SK-N-SH (cell line): ENCODE data around the gene EFHB. TPM values are rescaled to one million over a fixed set of nuclear protein-coding genes. Genes with fewer than 3 reads are reported as not detected.

Source experiments
- CTCF ChIA-PET: fragments of 300-600, 350-600 bp; formaldehyde crosslinking; extraction: SDS; loops from one replicate; lab custom pipeline; 2021; lab: Yijun Ruan, JAX
- POLR2A ChIA-PET: fragments of 350-600 bp; sonication (Branson Sonifier 250); formaldehyde crosslinking; extraction: SDS; loops from one replicate; lab custom pipeline; 2020; ENCODE audit warnings: antibody characterized with exemption, inconsistent platforms; lab: Yijun Ruan, JAX
- DNase-seq: peaks from one replicate; pipeline ENCODE4 v3.0.0; 2012
- H2AFZ ChIP-seq: fragments of 200-600 bp; sonication (generic); 2 replicates; pipeline ENCODE4 v1.8.1; 2016; ENCODE audit warnings: antibody characterized with exemption, mild to moderate bottlenecking, low read depth
- H3F3A ChIP-seq: fragments of 200-600 bp; sonication (generic); replicated peaks from 2 replicates; pipeline ENCODE3; 2016; ENCODE audit warnings: antibody characterized with exemption, mild to moderate bottlenecking; ENCODE audit not compliant: insufficient read depth
- H3K27ac ChIP-seq, 2 experiments: fragments of 200-500 bp in 1 of 2; fragments of 200-600 bp in 1 of 2; sonication (Bioruptor generic) in 1 of 2; sonication (generic), shearing (Covaris generic) in 1 of 2; 2 replicates each; pipeline versions ENCODE4 v1.5.1 to v1.6.1; 2014 to 2016; ENCODE audit warnings: low read depth in 2 of 2, inconsistent platforms in 1 of 2, low read length in 1 of 2, mild to moderate bottlenecking in 1 of 2, mixed read lengths in 1 of 2
- H3K27me3 ChIP-seq: fragments of 200-600 bp; sonication (generic), shearing (Covaris generic); 2 replicates; pipeline ENCODE4 v1.6.1; 2016; ENCODE audit warnings: mixed run types; ENCODE audit not compliant: insufficient read depth
- H3K36me3 ChIP-seq, 2 experiments: fragments of 200-500 bp in 1 of 2; fragments of 200-600 bp in 1 of 2; sonication (Bioruptor generic) in 1 of 2; sonication (generic) in 1 of 2; replicated peaks in 1 of 2; 2 replicates each; pipeline versions ENCODE3 to v1.5.1; 2014 to 2016; ENCODE audit warnings: low read length in 1 of 2, mild to moderate bottlenecking in 1 of 2; ENCODE audit not compliant: insufficient read depth in 2 of 2, control insufficient read depth in 1 of 2
- H3K4me1 ChIP-seq, 2 experiments: fragments of 200-500 bp in 1 of 2; fragments of 200-600 bp in 1 of 2; sonication (Bioruptor generic) in 1 of 2; sonication (generic), shearing (Covaris generic) in 1 of 2; 2 replicates each; pipeline versions ENCODE4 v1.5.1 to v1.6.1; 2014 to 2016; ENCODE audit warnings: low read depth in 1 of 2, low read length in 1 of 2, mixed run types in 1 of 2; ENCODE audit not compliant: insufficient read depth in 2 of 2, control insufficient read depth in 1 of 2
- H3K4me2 ChIP-seq: fragments of 200-600 bp; sonication (generic), shearing (Covaris generic); 2 replicates; pipeline ENCODE4 v1.6.1; 2017; ENCODE audit warnings: mixed run types
- H3K4me3 ChIP-seq, 2 experiments: fragments of 200-500 bp in 1 of 2; fragments of 200-600 bp in 1 of 2; sonication (Bioruptor generic) in 1 of 2; sonication (generic), shearing (Covaris generic) in 1 of 2; 2 replicates each; pipeline versions ENCODE4 v1.5.1 to v1.8.1; 2014 to 2016; ENCODE audit warnings: low read depth in 2 of 2, inconsistent platforms in 1 of 2, low read length in 1 of 2, mild to moderate bottlenecking in 1 of 2, mixed read lengths in 1 of 2, moderate library complexity in 1 of 2
- H3K79me2 ChIP-seq: fragments of 200-600 bp; sonication (generic); 2 replicates; pipeline ENCODE4 v1.8.1; 2017; ENCODE audit warnings: mild to moderate bottlenecking; ENCODE audit not compliant: insufficient read depth
- H3K9ac ChIP-seq: fragments of 200-600 bp; sonication (generic); 2 replicates; pipeline ENCODE4 v1.6.1; 2017; ENCODE audit warnings: mixed run types
- H3K9me2 ChIP-seq: fragments of 200-600 bp; sonication (generic); 2 replicates; pipeline ENCODE4 v1.6.1; 2017; ENCODE audit warnings: mixed run types
- H3K9me3 ChIP-seq: fragments of 200-600 bp; sonication (generic); 2 replicates; pipeline ENCODE4 v1.6.1; 2017; ENCODE audit warnings: mixed run types, mild to moderate bottlenecking, moderate library complexity
- H4K20me1 ChIP-seq: fragments of 200-600 bp; sonication (generic); 2 replicates; pipeline ENCODE4 v1.6.1; 2017; ENCODE audit warnings: mild to moderate bottlenecking, mixed run types; ENCODE audit not compliant: insufficient read depth
- CHD2 ChIP-seq: fragments of 150-350 bp; IDR thresholded peaks from 2 replicates; pipeline ENCODE4 v1.6.1; 2018; ENCODE audit warnings: low read length; ENCODE audit not compliant: partially characterized antibody
- ELF1 ChIP-seq: IDR thresholded peaks from 2 replicates; pipeline ENCODE4 v1.4.0; 2012
- FOXJ3 ChIP-seq: sonication (generic); formaldehyde crosslinking; IDR thresholded peaks from 2 replicates; pipeline ENCODE4 v1.5.1; 2020; ENCODE audit warnings: mild to moderate bottlenecking, missing genetic modification reagents
- GABPA ChIP-seq: IDR thresholded peaks from 2 replicates; pipeline ENCODE4 v1.4.0; 2012; ENCODE audit warnings: low read depth, mild to moderate bottlenecking
- IRF3 ChIP-seq: fragments of 150-350 bp; IDR thresholded peaks from 2 replicates; pipeline ENCODE4 v1.6.1; 2016; ENCODE audit warnings: mild to moderate bottlenecking, low read depth, low read length
- JUND ChIP-seq: IDR thresholded peaks from 2 replicates; pipeline ENCODE4 v1.4.0; 2012
- MAX ChIP-seq: IDR thresholded peaks from 2 replicates; pipeline ENCODE4 v1.4.0; 2012; ENCODE audit warnings: low read depth
- MXI1 ChIP-seq: IDR thresholded peaks from 2 replicates; pipeline ENCODE4 v1.6.1; 2012; ENCODE audit warnings: mild to moderate bottlenecking, low read depth, low read length, improper control_type of control experiment
- NRF1 ChIP-seq: IDR thresholded peaks from 2 replicates; pipeline ENCODE4 v1.6.1; 2012; ENCODE audit warnings: low read depth, mild to moderate bottlenecking, low read length
- POLR2AphosphoS5 ChIP-seq: IDR thresholded peaks from 2 replicates; pipeline ENCODE4 v1.6.1; 2012; ENCODE audit warnings: low read depth, low read length
- RAD21 ChIP-seq: IDR thresholded peaks from 2 replicates; pipeline ENCODE4 v1.6.1; 2012; ENCODE audit warnings: mild to moderate bottlenecking, low read length
- RCOR1 ChIP-seq: fragments of 150-350 bp; IDR thresholded peaks from 2 replicates; pipeline ENCODE4 v1.6.1; 2017; ENCODE audit warnings: antibody characterized with exemption, low read length
- RFX5 ChIP-seq: IDR thresholded peaks from 2 replicates; pipeline ENCODE4 v1.6.1; 2012; ENCODE audit warnings: mild to moderate bottlenecking, improper control_type of control experiment, low read length
- RXRA ChIP-seq: IDR thresholded peaks from 2 replicates; pipeline ENCODE4 v1.4.0; 2012; ENCODE audit warnings: low read depth, mild to moderate bottlenecking, borderline replicate concordance
- SIN3A ChIP-seq: IDR thresholded peaks from 2 replicates; pipeline ENCODE4 v1.6.1; 2012; ENCODE audit warnings: low read depth, mild to moderate bottlenecking, low read length, moderate library complexity, borderline replicate concordance
- TAF1 ChIP-seq: IDR thresholded peaks from 2 replicates; pipeline ENCODE4 v1.6.1; 2012; ENCODE audit warnings: low read depth, mild to moderate bottlenecking, low read length, moderate library complexity, borderline replicate concordance
- TCF12 ChIP-seq: IDR thresholded peaks from 2 replicates; pipeline ENCODE4 v1.4.0; 2012
- USF1 ChIP-seq: IDR thresholded peaks from 2 replicates; pipeline ENCODE4 v1.4.0; 2012; ENCODE audit warnings: low read depth, borderline replicate concordance
- USF2 ChIP-seq: fragments of 150-350 bp; IDR thresholded peaks from 2 replicates; pipeline ENCODE4 v1.6.1; 2017; ENCODE audit warnings: antibody characterized with exemption, low read length, low read depth, borderline replicate concordance
- WGBS: methylation state at CpG from one replicate; pipeline ENCODE4 v1.1.6; 2017; ENCODE audit warnings: low lambda C conversion rate; 5-methylcytosine and 5-hydroxymethylcytosine counted together
- polyA plus RNA-seq, 3 experiments: library from polyadenylated mRNA; depleted of rRNA; stranded (reverse); fragments of >200 nt; gene quantifications; 2 replicates each; pipeline ENCODE4 v1.2.3, GENCODE V29; 2012

Gene EFHB
- polyA plus RNA-seq, 1 of the 3 experiments (the other 2 are of a cell fraction): 0.58 TPM

GRCh38 chr3:19970327-19970726, 36.3 kb upstream of the EFHB start:
- Histone ChIP-seq H4K20me1 (peaks cover 83% of the 10 kb centered on the region), H3K4me3 (no peak overlapping the region), H3K4me2 (no peak overlapping the region), H2AFZ (no peak overlapping the region), H3K36me3 (peaks cover 12 to 30% of the 10 kb centered on the region in 2 experiments), H3K4me1 (no peaks in the 10 kb centered on the region), H3F3A (no peaks in the 10 kb centered on the region), H3K9me2 (no peaks in the 10 kb centered on the region), H3K27me3 (no peaks in the 10 kb centered on the region), H3K79me2 (peaks cover 99% of the 10 kb centered on the region), H3K27ac (no peak overlapping the region), H3K9me3 (no peaks in the 10 kb centered on the region), H3K9ac (no peak overlapping the region)
- WGBS: 97% methylated on average over 8 of the region's 8 CpGs
- DNase-seq: no peak
- ChIA-PET POLR2A (no interaction called here), CTCF (no interaction called here)
- no peak for TF ChIP-seq MAX
- no peak for TF ChIP-seq JUND
- TF ChIP-seq NRF1: no peak
- no peak for TF ChIP-seq RAD21
- TF ChIP-seq FOXJ3 (CRISPR knock-in tag): no peak
- TF ChIP-seq USF2: no peak
- no peak for TF ChIP-seq RXRA
- no peak for TF ChIP-seq GABPA
- no peak for TF ChIP-seq TCF12
- TF ChIP-seq TAF1: no peak
- TF ChIP-seq CHD2: no peak
- TF ChIP-seq SIN3A: no peak
- no peak for TF ChIP-seq ELF1
- no peak for TF ChIP-seq IRF3
- TF ChIP-seq RFX5: no peak
- TF ChIP-seq USF1: no peak
- TF ChIP-seq MXI1: no peak
- no peak for TF ChIP-seq RCOR1
- no peak for TF ChIP-seq POLR2AphosphoS5
- TF ChIP-seq, all 33 proteins: peak for 0
